Measurements from ENCODE around the gene CHRDL1. TPM values are rescaled to one million over a fixed set of nuclear protein-coding genes. Genes with fewer than 3 reads are reported as not detected.

The CHRDL1 gene
- total RNA-seq (2022; extraction: Qiagen RNA extraction), result not detected in 5 replicates

DNA sequence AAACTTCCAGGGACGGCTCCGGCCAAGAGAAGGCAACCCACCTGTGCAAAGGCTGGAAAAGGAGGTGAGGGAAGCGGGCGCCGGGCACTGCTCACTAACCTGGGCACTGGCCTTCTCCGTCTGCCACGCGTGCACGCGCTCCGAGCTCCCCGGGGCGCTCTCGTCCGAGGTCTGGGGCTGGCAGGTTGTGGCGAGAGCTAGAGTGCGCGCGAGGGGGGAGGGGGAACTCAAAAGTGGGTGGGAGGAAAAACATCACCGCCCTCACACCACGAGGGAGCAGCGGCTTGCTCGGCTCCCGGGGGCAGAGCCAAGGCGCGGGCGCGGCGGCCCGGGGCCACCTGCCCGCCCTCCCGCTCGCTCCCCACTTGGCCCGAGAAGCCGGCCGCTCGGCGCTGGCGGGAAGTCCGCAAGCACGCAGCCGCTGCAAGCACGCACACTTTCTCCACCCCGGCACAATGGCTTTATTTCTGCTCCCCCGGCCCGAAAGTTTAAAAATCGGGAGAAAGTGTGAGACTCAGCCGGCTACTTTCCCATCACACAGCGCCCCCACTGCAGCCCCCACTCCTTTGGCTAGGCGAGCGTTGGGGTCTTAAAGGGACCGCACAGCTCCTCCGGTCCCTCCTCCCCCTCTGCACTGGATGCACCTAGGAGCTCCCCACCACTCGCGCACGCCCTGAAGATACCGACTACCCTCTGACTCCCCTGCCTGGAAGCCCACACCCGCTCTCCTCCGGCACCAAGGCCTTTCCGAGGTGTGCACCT lies at the start of gene CHRDL1:
Gene CHRDL1, minus strand, starts transcription at position 173 of the 762 bp plus-strand sequence. CDS start 3,636 bp downstream, outside the sequence.

